ENCODE results near the gene SMLR1.
"Not testable (repeated sequence)": the region's sequence is repeated elsewhere in the genome, so short reads cannot be mapped to it uniquely, and the experiment has no call there.

Gene SMLR1

GRCh38 chr6:130827247-130828149, at the start of gene SMLR1:
Gene SMLR1, plus strand, starts transcription at chr6:130827406. Its CDS starts 8 bp downstream, at chr6:130827414.
- DNase-seq: no peak

DNA sequence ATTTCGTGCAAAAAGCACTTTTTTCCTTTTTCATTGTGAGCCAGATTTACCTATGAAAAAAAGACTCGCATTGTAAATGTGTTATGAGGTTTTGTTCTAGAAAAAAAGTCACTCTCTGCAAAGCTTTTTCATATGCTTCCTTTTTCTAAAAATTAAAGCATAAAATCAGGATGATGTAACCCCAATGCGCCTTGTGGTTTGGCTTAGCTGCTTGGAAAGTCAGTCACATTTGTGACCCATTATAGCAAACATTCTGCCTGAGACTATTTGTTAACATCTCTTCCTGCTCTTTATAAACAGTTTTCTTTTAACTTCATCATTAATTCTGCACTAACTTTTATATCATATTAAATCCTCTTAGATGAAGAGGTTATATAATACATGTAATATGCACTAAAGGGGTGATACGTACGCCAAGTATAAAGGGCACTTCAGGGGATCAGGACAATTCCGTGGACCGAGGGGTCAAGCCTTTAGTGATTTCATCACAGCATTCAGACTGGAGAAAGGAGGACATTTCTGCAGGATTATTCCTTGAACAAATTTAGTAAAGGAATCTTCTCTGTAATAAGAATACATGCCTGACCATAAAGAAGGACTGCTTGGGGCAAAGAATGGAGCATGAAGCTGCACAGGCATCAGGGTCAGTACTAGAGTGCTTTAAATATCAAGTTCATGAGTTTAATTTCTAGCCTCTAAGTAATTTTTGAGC, 48.1 kb upstream of the SMLR1 start:
- DNase-seq: no peak

DNA sequence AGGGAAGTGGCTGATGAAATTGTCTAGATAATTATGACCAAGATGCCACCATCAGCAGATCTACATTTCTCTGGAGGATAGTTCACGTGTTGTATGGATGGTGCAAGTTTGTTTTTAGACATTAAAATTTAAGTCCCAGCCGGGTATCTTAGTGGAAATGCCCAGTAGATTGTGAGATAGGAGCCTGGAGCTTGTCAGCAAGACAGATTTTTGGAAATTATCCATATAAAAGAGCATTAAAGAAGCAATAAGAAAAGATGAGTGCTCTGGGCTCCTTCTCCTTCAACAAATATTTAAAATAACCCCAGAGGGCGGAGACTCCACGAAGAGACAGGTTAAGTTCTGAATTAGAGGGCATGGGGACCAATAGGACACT, 47.6 kb upstream of the SMLR1 start:
- DNase-seq: no peak

- no peak for DNase-seq
Measured at GRCh38 chr6:130780122-130780521, 47.1 kb upstream of the SMLR1 start.

- no peak for DNase-seq
Measured at GRCh38 chr6:130781557-130781956, 45.6 kb upstream of the SMLR1 start.

- no peak for DNase-seq
Measured at GRCh38 chr6:130783416-130784107, 43.6 kb upstream of the SMLR1 start.

- DNase-seq: no peak
Measured at GRCh38 chr6:130787726-130788500, 39.3 kb upstream of the SMLR1 start.

DNA sequence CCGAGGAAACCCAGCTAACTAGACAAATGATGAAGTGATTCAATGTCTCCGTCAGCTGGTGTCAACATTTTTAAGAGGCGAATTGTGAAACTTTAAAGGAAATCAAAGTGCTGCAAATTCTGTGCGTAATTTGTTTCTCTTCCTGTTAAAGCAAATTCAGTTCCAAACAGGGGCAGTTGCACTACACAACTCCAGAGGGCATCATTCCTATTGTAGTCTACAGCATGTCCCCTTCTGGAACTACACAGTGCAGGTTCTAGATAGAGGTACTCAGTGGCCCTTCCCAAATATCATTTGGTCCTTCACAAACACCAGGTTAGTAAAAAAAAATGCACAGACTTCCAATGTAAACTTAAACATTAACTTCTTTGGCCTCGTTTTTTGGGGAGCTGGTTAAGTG, 38.3 kb upstream of the SMLR1 start:
- DNase-seq: no peak

DNA sequence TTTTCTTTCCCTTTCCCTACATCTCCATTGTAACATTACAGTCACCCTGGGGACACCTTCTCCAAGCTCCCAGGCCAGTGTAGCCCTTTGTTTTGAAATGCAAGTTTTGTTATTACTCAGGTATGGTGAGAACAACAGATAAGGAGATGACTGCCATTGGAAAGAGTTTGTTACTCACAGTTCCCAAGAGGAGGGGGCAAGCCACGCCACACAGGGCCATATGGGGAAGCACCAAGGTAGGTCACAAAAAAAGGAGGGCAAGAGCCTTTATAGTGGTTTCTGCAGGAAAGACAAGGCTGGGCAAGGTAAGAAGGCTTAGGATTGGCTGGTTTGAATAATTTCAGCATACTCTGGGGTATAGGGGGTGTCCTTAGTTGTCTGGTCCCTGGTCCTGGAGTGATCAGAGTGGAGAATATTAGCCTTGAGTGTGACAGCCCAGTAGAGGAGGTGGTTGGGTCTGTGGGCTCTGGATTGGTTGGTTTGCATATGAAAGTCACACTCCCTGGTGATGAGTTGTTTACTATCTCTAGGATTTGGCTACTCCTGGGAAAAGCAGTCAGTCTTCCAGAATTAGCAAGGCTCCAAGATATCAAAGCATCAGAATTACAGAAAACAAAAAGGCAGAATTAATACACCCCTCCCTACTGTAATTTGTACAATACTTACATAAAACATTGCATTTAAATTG, 33.1 kb upstream of the SMLR1 start:
- no peak for DNase-seq

DNA sequence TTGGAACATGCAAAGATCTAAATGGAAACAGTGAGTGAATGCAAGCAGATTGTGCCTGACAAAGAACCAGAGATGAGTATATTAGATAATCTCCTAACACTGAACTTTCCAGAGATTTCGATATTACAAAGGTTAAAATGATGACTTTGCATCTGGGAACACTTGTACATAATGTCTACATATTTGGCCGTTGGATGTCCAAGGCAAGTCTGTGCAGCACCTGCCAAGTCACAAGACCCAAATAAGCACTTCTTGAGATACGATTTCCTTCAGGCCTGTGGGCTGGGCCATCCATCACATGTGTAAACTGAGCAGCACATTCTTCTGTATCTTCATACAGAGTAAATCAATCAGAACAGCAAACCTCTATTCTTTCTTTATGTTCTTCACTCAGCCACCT, 32.5 kb upstream of the SMLR1 start:
- no peak for DNase-seq

DNA sequence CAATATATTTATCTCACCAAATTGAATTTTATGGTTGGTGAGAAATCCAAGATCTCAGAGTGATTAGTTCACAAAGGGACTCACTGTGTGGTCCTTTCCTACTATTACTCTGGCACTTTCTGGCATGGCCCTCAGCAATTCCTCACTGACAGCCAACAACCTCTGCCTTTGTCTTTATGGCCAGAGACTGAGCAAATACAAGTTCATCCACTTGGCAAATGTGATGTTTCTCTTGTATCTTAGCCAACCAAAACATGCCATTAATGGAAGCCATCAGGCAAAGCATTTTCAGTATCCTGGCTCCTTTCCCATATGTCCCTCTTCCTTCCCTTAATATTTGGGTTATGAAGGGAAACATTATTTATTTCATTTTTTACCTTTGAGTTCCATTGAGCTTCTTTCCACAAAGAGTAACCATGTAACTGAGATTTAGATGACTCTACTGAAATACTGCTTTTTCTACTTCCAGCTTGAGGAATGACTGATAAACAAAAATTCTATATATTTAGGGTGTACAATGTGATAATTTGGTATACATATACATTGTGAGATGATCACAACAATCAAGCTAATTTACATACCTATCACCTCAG, 30.8 kb upstream of the SMLR1 start:
- no peak for DNase-seq

- no peak for DNase-seq
Measured at GRCh38 chr6:130797061-130797460, 30.1 kb upstream of the SMLR1 start.

DNA sequence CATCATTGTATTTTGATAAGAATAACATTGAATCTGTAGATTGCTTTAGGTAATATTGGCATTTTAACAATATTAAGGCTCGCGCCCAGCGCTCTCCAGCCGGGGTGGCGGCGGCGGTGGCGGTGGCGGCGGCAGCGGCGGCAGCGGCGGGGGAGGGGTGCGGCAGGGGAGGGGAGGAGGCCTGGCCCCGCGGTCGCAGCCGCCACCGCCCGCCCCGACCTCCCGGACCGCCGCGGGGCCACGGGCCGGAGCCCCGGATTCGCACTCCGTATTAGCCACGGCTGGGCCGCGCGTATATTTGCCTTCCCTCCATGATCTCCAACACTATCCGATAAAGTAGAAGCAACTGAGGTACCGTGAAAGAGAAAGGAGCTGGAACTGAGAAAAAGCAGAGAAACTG, 25.8 kb upstream of the SMLR1 start:
- not testable (repeated sequence) for DNase-seq

GRCh38 chr6:130810307-130811030, 16.7 kb upstream of the SMLR1 start:
- no peak for DNase-seq

DNA sequence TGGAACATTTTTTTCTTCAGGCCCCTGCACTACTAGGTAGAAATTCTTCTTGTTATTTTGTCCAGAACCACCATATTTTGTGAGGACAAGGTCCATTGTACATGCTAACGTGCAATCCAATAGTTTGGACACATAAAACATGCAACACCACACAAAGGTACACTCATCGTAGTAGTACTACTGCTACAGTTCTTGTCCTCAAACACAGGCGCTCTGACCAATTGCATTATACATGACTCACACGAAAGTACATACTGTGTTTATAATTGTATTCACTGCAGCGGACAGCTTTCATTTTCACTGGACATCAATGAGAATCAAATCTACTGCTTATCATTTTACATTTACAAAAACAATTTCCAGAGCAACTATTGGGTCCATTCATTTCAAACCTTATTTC, 15.3 kb upstream of the SMLR1 start:
- no peak for DNase-seq

DNA sequence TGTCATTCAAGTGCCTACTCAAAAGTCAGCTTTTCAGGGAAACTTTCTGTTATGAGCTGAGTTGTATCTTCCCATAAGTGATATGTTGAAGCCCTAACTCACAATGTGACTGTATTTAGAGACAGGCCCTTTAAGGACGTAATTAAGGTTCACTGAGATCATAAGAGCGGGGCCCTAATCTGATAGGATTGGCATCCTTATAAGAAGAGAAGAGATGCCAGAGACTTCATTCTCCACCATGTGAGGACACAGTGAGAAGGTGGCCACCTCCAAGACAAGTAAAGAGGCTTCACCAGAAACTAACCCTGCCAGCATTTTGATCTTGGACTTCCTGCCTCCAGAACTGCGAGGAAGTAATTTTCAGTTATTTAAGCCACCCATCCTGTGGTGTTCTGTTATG, 12.7 kb upstream of the SMLR1 start:
- DNase-seq: no peak

GRCh38 chr6:130815200-130816071, 11.8 kb upstream of the SMLR1 start:
- DNase-seq: no peak

DNA sequence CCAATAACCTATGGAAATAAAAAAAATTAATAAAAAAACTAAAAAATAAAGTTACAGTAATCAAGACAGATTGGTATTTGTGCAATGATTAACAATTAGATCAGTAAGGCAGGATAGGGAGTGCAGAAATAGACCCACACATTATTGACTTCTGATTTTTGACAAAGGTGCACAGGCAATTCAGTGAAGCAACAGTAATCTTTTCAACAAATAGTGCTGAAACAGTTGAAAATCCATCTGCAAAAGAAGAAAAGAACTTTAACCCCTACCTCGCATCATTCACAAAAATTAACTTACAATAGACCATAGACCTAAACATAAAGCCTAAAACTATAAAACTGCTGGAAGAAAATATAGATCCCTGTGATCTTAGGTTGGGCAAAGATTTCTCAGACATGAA, 4.5 kb upstream of the SMLR1 start:
- no peak for DNase-seq

DNA sequence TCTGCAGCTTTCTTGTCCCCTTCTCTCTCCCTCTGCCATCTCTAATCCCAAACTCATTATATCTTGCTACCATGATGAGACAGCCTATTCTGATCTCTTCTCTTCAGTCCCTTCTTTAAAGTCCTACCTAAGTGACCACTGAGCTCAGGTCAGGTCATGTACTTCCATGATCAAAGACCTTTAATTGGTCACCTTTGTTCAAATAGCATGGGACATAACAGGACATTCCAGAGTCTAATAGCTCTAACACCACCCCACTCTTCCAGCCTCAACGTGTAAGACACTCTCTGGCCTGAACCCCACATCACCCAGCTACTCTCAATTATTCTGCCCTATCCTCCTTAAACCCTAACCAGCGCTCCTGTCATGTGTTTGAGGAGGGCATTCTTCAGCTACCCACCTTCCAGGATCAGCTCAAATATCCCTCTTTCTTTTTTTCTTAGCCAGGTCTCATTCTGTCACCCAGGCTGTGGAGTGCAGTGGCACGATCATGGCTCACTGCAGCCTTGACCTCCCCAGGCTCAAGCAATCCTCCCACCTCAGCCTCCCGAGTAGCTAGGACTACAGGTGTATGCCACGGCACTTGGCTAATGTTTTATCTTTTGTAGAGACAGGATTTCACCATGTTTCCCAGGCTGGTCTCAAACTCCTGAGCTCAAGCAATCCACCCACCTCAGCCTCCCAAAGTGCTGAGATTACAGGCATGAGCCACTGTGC, 2.1 kb upstream of the SMLR1 start:
- no peak for DNase-seq

All from right forelimb (tissue), 1 donor.